ENCODE data around the gene ERN1.

Gene ERN1

GRCh38 chr17:64095144-64095882 is 34.6 kb downstream of the ERN1 start:
- CTCF ChIA-PET: interaction anchor here (1.2 to 1.8 kb wide), 4 partner anchors 38 to 229 kb away, joined by 3 to 8 read pairs (median 4); no protein-coding TSS in a partner anchor
- TF ChIP-seq WT1 (tag by site-specific recombination; IDR thresholded peaks at IDR 0.05) (no peak), ZNF350 (tag by site-specific recombination; IDR thresholded peaks at IDR 0.05) (no peak), KLF9 (tag by site-specific recombination; IDR thresholded peaks at IDR 0.05; ENCODE audit: low read depth) (no peak), PATZ1 (tag by site-specific recombination; IDR thresholded peaks at IDR 0.05) (no peak), ZNF791 (tag by site-specific recombination; IDR thresholded peaks at IDR 0.05) (no peak), ZNF174 (tag by site-specific recombination; IDR thresholded peaks at IDR 0.05) (no peak), KLF10 (tag by site-specific recombination; IDR thresholded peaks at IDR 0.05) (no peak), ZNF654 (tag by site-specific recombination; IDR thresholded peaks at IDR 0.05; ENCODE audit: low read depth) (no peak), ZNF26 (tag by site-specific recombination; IDR thresholded peaks at IDR 0.05) (no peak), HOXA7 (CRISPR knock-in tag; IDR thresholded peaks at IDR 0.05; ENCODE audit: borderline replicate concordance) (no peak), ZNF19 (tag by site-specific recombination; IDR thresholded peaks at IDR 0.05; ENCODE audit: low read depth) (no peak), ZNF10 (tag by site-specific recombination; IDR thresholded peaks at IDR 0.05) (no peak), SCRT1 (tag by site-specific recombination; IDR thresholded peaks at IDR 0.05; ENCODE audit: borderline replicate concordance) (peak; percentile 96), SCRT2 (tag by site-specific recombination; IDR thresholded peaks at IDR 0.05) (peak; percentile 96), PRDM6 (tag by site-specific recombination; IDR thresholded peaks at IDR 0.05) (no peak), ZNF571 (tag by site-specific recombination; IDR thresholded peaks at IDR 0.05) (no peak), ZNF248 (tag by site-specific recombination; IDR thresholded peaks at IDR 0.05) (no peak), YY1 (tag by site-specific recombination; IDR thresholded peaks at IDR 0.05) (no peak)
- no peaks in the 10 kb centered on the region for H3K9me3 ChIP-seq (ENCODE audit: control insufficient read depth, insufficient read depth, low read depth, low read length)
- H3K4me3 ChIP-seq (ENCODE audit: low read depth, low read length): no peak overlapping the region
- peaks cover 15% of the 10 kb centered on the region; the same call in 1 of the 2 replicates for H3K4me1 ChIP-seq (ENCODE audit: control insufficient read depth, insufficient read depth, low read length)
- POLR2A ChIA-PET: no interaction called here
- H3K36me3 ChIP-seq (ENCODE audit: control insufficient read depth in 2 of 2, insufficient read depth in 1 of 2, low read length in 2 of 2): peaks cover 0 to 3% of the 10 kb centered on the region in 2 experiments; a peak in 1 of 3 replicates
- no peak overlapping the region for H3K27ac ChIP-seq (ENCODE audit: extremely low read depth, low read depth, low read length)

GRCh38 chr17:64094412-64094811 is 35.5 kb downstream of the ERN1 start:
- Histone ChIP-seq H3K36me3 (ENCODE audit: control insufficient read depth in 2 of 2, insufficient read depth in 1 of 2, low read length in 2 of 2) (peaks cover 0 to 3% of the 10 kb centered on the region in 2 experiments; a peak in 1 of 3 replicates), H3K4me3 (ENCODE audit: low read depth, low read length) (no peak overlapping the region), H3K4me1 (ENCODE audit: control insufficient read depth, insufficient read depth, low read length) (peaks cover 15% of the 10 kb centered on the region; the same call in 1 of the 2 replicates), H3K9me3 (ENCODE audit: control insufficient read depth, insufficient read depth, low read depth, low read length) (no peaks in the 10 kb centered on the region), H3K27ac (ENCODE audit: extremely low read depth, low read depth, low read length) (no peak overlapping the region)
- ChIA-PET POLR2A (interaction anchor here (0.6 kb wide), 1 partner anchor 19 kb away, joined by 3 read pairs; no protein-coding TSS in a partner anchor), CTCF (interaction anchor here (0.7 to 1.3 kb wide), 2 partner anchors 69 to 104 kb away, joined by 3 to 8 read pairs; no protein-coding TSS in a partner anchor)
- no peak for TF ChIP-seq SCRT2 (tag by site-specific recombination; IDR thresholded peaks at IDR 0.05)
- no peak for TF ChIP-seq ZBTB10 (tag by site-specific recombination; IDR thresholded peaks at IDR 0.05)
- TF ChIP-seq ZBTB20 (tag by site-specific recombination; IDR thresholded peaks at IDR 0.05): no peak
- no peak for TF ChIP-seq ZNF16 (tag by site-specific recombination; IDR thresholded peaks at IDR 0.05; ENCODE audit: low read depth)
- TF ChIP-seq ZNF324 (tag by site-specific recombination; IDR thresholded peaks at IDR 0.05): no peak
- TF ChIP-seq ZBTB48 (tag by site-specific recombination; IDR thresholded peaks at IDR 0.05): no peak
- TF ChIP-seq ZNF433 (tag by site-specific recombination; IDR thresholded peaks at IDR 0.05; ENCODE audit: low read depth): no peak
- TF ChIP-seq ZNF391 (tag by site-specific recombination; IDR thresholded peaks at IDR 0.05; ENCODE audit: borderline replicate concordance, low read depth): no peak

Data from HEK293 (cell line).